Endothelial cell of umbilical vein (primary cell): Measurements from ENCODE around the gene TIFAB. TPM values are rescaled to one million over a fixed set of nuclear protein-coding genes. Genes with fewer than 3 reads are reported as not detected.

Source experiments
- BruUV-seq: library from RNA; stranded (reverse); fragments of 400-500 nt; replicated peaks from 2 replicates; lab custom pipeline; 2021; lab: Mats Ljungman, UMichigan
- CTCF ChIA-PET: fragments of 300-600, 350-600 bp; sonication (Branson Sonifier 250); formaldehyde crosslinking; loops from one replicate; lab custom pipeline; 2021; ENCODE audit warnings: antibody characterized with exemption, inconsistent platforms; lab: Charles Lee
- POLR2A ChIA-PET: fragments of 300-600, 350-600 bp; sonication (Branson Sonifier 250); formaldehyde crosslinking; loops from one replicate; lab custom pipeline; 2021; ENCODE audit warnings: antibody characterized with exemption, inconsistent platforms; lab: Charles Lee
- DNase-seq: peaks from one replicate; pipeline ENCODE4 v3.0.0-alpha.2; 2011; ENCODE audit warnings: low read depth, low spot score
- FAIRE-seq: peaks from 2 replicates; lab custom pipeline; 2011; peaks lifted over from hg19 to GRCh38; lab: Jason Lieb, UNC
- H2AFZ ChIP-seq: 2 replicates; pipeline ENCODE4 v1.6.0; 2012; ENCODE audit warnings: low read depth, low read length, control low read depth, inconsistent platforms
- H3K27ac ChIP-seq: 2 replicates; pipeline ENCODE4 v1.5.1; 2011; ENCODE audit warnings: low read depth, mild to moderate bottlenecking, control low read depth, low read length, moderate library complexity; ENCODE audit not compliant: insufficient read depth
- H3K27me3 ChIP-seq, 2 experiments: 2 replicates each; pipeline versions ENCODE4 v1.6.0 to v1.6.1; 2011; ENCODE audit warnings: low read length in 2 of 2, mixed read lengths in 1 of 2; ENCODE audit not compliant: control insufficient read depth in 2 of 2, insufficient read depth in 2 of 2
- H3K36me3 ChIP-seq, 2 experiments: 2 replicates in 1 of 2; 3 replicates in 1 of 2; pipeline ENCODE4 v1.5.1; 2011; ENCODE audit warnings: low read length in 2 of 2, mild to moderate bottlenecking in 1 of 2, moderate library complexity in 1 of 2; ENCODE audit not compliant: control insufficient read depth in 2 of 2, insufficient read depth in 2 of 2; ENCODE audit errors: extremely low read depth in 1 of 2
- H3K4me1 ChIP-seq: 3 replicates; pipeline ENCODE4 v1.5.1; 2011; ENCODE audit warnings: mild to moderate bottlenecking, low read length; ENCODE audit not compliant: control insufficient read depth, insufficient read depth; ENCODE audit errors: extremely low read depth
- H3K4me2 ChIP-seq: 2 replicates; pipeline ENCODE4 v1.6.1; 2011; ENCODE audit warnings: low read length, control low read depth, mixed read lengths; ENCODE audit not compliant: insufficient read depth
- H3K4me3 ChIP-seq, 3 experiments: fragments of 200-600 bp in 1 of 3; sonication (generic), shearing (Covaris generic) in 1 of 3; replicated peaks in 1 of 3; 2 replicates each; pipeline ENCODE4 v1.5.1; 2011 to 2016; ENCODE audit warnings: control low read depth in 3 of 3, low read length in 3 of 3, mild to moderate bottlenecking in 2 of 3, inconsistent platforms in 1 of 3, low read depth in 1 of 3, moderate library complexity in 1 of 3; ENCODE audit not compliant: insufficient read depth in 1 of 3
- H3K79me2 ChIP-seq: 2 replicates; pipeline ENCODE4 v1.6.0; 2012; ENCODE audit warnings: low read length, inconsistent platforms; ENCODE audit not compliant: control insufficient read depth, insufficient read depth
- H3K9ac ChIP-seq: replicated peaks from 2 replicates; pipeline ENCODE3; 2011; ENCODE audit warnings: low read length, control low read depth; ENCODE audit not compliant: insufficient read depth; ENCODE audit errors: extremely low read depth
- H3K9me1 ChIP-seq: replicated peaks from 3 replicates; pipeline ENCODE4 v1.6.0; 2011; ENCODE audit warnings: mild to moderate bottlenecking, low read length; ENCODE audit not compliant: control insufficient read depth, insufficient read depth; ENCODE audit errors: extremely low read depth
- H3K9me3 ChIP-seq: replicated peaks from 2 replicates; pipeline ENCODE4 v1.5.1; 2012; ENCODE audit warnings: low read length, inconsistent platforms; ENCODE audit not compliant: control insufficient read depth, insufficient read depth
- H4K20me1 ChIP-seq: replicated peaks from 2 replicates; pipeline ENCODE3; 2011; ENCODE audit warnings: mild to moderate bottlenecking, low read length; ENCODE audit not compliant: control insufficient read depth, insufficient read depth; ENCODE audit errors: extremely low read depth
- FOS ChIP-seq: IDR thresholded peaks from 2 replicates; pipeline ENCODE4 v1.6.1; 2011; ENCODE audit warnings: mild to moderate bottlenecking, low read length, moderate library complexity, borderline replicate concordance; ENCODE audit not compliant: insufficient read depth
- GATA2 ChIP-seq: IDR thresholded peaks from 2 replicates; pipeline ENCODE4 v1.7.0; 2011; ENCODE audit warnings: low read depth, mild to moderate bottlenecking, moderate library complexity, mixed read lengths, low read length; ENCODE audit not compliant: insufficient read length, insufficient read depth
- MAX ChIP-seq: IDR thresholded peaks from 2 replicates; pipeline ENCODE4 v1.6.1; 2011; ENCODE audit not compliant: insufficient read depth, insufficient read length
- MYC ChIP-seq: IDR thresholded peaks from one replicate; pipeline ENCODE4 v1.6.1; 2011; ENCODE audit warnings: mild to moderate bottlenecking, low read depth, low read length
- POLR2A ChIP-seq: IDR thresholded peaks from 2 replicates; pipeline ENCODE4 v1.6.1; 2012; ENCODE audit warnings: low read depth, mild to moderate bottlenecking, control low read depth, low read length
- POLR2AphosphoS5 ChIP-seq: IDR thresholded peaks from 2 replicates; pipeline ENCODE4 v1.6.1; 2012; ENCODE audit warnings: low read depth, mild to moderate bottlenecking, control low read depth, low read length, moderate library complexity; ENCODE audit not compliant: insufficient read depth
- dilution Hi-C: fragments of 300-500 bp; cut with MboI; formaldehyde crosslinking; loops from one replicate; pipeline ENCODE4 v1.15.0; 2019; ENCODE audit warnings: low sequenced_read_pairs; ENCODE audit not compliant: extremely low pct_ligation_motif_present
- intact Hi-C: fragments of 100-400 bp; cut with micrococcal nuclease; formaldehyde crosslinking; loops from one replicate; pipeline ENCODE4 v1.10.0; 2022
- polyA plus RNA-seq, 4 experiments: library from polyadenylated mRNA; depleted of rRNA in 3 of 4; stranded (reverse) in 3 of 4; unstranded in 1 of 4; fragments of >200 nt; gene quantifications; 2 replicates each; pipeline versions ENCODE4 v1.2.1 to v1.2.3, GENCODE V29; 2011 to 2012; ENCODE audit warnings: missing spikeins in 1 of 4
- total RNA-seq: library from RNA; stranded (reverse); gene quantifications from 2 replicates; pipeline ENCODE4 v1.2.3, GENCODE V29; 2021

TIFAB gene
- total and polyA plus RNA-seq, 2 donors (not counting 3 experiments of a cell fraction or from before 2014, with no cell fraction given), result not detected

GRCh38 chr5:135476615-135477581, 24.7 kb upstream of the TIFAB start:
- BruUV-seq, result no TSS peak
- H3K4me1 ChIP-seq, result no peaks in the 10 kb centered on the region
- H3K9me1 ChIP-seq, result no peaks in the 10 kb centered on the region
- H3K9ac ChIP-seq, result no peak overlapping the region
- FAIRE-seq (no peak), DNase-seq (no peak)
- CTCF ChIA-PET, result interaction anchor here (0.8 to 7.4 kb wide), 4 partner anchors 11 to 160 kb away, joined by 3 to 61 read pairs (median 7); no protein-coding TSS in a partner anchor
- intact Hi-C loops (no loop called here), dilution Hi-C loops (no loop called here)
- no peak overlapping the region for H3K4me2 ChIP-seq
- H3K79me2 ChIP-seq, result no peaks in the 10 kb centered on the region
- peaks cover 28 to 40% of the 10 kb centered on the region in 2 experiments for H3K27me3 ChIP-seq
- H3K4me3 ChIP-seq, result no peak overlapping the region
- TF ChIP-seq POLR2AphosphoS5 (no peak), POLR2A (no peak), MYC (no peak), GATA2 (no peak), FOS (no peak), MAX (no peak)
- POLR2A ChIA-PET, result no interaction called here
- no peak overlapping the region for H3K27ac ChIP-seq
- H3K9me3 ChIP-seq, result no peaks in the 10 kb centered on the region
- no peaks in the 10 kb centered on the region for H3K36me3 ChIP-seq
- no peak overlapping the region for H2AFZ ChIP-seq
- no peaks in the 10 kb centered on the region for H4K20me1 ChIP-seq
